CD4-positive, alpha-beta T cell treated with Interleukin-15 for 1 hour (primary cell): Measurements from ENCODE around the gene WHAMM.
"Not testable (repeated sequence)": the region's sequence is repeated elsewhere in the genome, so short reads cannot be mapped to it uniquely, and the experiment has no call there.

ENCODE experiments used
- DNase-seq: peaks from one replicate; pipeline ENCODE4 v3.0.0-alpha.2; 2020

The WHAMM gene, protein sequence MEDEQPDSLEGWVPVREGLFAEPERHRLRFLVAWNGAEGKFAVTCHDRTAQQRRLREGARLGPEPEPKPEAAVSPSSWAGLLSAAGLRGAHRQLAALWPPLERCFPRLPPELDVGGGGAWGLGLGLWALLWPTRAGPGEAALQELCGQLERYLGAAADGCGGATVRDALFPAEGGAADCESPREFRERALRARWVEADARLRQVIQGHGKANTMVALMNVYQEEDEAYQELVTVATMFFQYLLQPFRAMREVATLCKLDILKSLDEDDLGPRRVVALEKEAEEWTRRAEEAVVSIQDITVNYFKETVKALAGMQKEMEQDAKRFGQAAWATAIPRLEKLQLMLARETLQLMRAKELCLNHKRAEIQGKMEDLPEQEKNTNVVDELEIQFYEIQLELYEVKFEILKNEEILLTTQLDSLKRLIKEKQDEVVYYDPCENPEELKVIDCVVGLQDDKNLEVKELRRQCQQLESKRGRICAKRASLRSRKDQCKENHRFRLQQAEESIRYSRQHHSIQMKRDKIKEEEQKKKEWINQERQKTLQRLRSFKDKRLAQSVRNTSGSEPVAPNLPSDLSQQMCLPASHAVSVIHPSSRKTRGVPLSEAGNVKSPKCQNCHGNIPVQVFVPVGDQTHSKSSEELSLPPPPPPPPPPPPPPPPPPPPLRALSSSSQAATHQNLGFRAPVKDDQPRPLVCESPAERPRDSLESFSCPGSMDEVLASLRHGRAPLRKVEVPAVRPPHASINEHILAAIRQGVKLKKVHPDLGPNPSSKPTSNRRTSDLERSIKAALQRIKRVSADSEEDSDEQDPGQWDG

DNA sequence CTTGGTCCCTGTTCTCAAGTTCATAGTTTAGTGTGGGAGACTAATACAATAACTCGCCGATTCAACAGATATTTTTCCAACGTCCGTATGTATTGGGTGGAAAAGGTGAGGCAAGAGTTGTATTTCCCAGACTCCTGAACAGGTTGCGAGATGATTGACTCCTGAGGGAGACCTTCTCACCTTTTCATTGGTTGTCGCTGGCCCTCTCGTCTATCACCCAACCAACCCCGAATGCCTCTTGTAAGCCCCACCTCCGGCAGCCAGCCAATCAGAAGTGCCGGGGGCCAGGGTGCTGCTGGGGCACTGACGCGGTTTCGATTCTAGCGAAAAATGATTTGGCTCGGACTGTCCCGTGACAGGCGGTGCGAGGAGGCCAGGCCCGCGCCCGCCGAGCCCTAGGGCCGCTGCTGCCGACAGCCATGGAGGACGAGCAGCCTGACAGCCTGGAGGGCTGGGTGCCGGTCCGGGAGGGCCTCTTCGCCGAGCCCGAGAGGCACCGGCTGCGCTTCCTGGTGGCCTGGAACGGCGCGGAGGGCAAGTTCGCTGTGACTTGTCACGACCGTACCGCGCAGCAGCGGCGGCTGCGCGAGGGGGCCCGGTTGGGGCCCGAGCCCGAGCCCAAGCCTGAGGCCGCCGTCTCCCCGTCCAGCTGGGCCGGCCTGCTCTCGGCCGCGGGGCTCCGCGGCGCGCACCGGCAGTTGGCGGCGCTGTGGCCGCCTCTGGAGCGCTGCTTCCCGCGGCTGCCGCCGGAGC, at the start of gene WHAMM:
Gene WHAMM, plus strand, starts transcription at position 321 of the 753 bp plus-strand sequence. Its CDS starts 99 bp downstream, at position 420.
- peak; percentile 97 for DNase-seq

DNA sequence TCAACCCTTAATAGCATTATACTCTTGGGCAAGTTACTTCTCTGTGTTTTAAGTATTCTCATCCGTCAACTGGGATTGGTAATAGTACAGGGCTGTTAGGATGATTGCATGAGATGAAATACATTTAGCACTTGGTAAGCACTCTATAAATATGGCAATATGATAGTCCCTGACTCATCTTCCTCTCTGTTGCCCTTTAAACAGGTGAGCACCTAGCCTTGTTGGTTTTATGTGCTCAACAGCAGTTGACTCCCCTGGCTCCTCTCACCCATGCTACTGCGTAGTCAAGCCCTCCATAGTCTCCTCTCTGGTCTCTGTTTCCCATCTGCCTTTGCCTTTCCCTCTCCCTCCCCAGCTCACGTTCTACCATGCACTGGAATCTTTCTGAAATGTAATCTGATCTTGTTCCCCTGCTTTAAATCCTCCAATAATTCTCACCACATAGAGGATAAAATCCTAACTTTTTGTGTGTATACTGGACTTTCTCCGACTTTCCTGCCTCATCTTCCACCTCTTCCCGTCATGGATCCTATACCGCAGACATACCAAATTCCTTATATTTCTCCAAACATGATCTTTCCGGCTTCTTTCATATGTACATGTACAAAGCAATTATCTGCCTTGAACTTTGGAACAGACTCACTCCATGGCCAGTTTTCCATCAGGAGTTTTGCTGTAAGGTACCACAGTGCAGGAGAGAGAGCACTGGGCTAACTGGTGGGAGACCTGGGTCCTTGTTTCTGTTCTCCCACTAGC, 45.9 kb upstream of the WHAMM start:
- no peak for DNase-seq

DNA sequence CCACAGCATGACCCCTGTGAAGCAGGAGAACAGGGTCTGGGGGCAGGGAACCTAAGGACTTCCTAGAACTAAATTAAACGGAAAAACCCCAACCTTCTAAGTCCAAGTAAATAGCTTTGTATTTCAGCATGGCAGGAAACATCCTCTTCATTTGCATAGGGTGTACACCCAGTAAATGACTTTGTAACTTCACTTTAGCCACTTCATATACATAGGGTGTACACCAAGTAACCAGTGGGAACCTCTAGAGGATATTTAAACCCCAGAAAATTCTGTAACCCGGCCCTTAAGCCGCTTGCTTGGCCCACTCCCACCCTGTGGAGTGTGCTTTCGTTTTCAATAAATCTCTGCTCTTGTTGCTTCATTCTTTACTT, 45.3 kb upstream of the WHAMM start:
- no peak for DNase-seq

DNA sequence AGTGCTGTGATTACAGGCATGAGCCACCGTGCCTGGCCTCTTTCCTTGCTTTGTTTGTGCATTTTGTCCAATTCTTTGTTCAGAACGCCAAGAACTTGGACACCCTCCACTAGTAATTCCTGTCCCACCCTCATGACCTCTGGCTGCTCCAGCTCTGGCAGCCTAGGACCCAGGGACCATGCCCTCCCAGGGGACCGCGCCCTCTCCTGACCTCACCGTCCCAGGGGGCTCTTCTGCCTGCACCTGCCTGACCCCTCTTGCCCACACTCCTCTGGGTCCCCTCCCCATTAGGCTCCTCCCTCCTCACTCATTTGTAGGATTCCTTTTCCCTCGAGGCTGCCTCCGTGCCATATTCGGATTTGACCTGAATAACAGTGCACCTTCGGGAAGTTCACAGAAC, 44.7 kb upstream of the WHAMM start:
- no peak for DNase-seq

DNA sequence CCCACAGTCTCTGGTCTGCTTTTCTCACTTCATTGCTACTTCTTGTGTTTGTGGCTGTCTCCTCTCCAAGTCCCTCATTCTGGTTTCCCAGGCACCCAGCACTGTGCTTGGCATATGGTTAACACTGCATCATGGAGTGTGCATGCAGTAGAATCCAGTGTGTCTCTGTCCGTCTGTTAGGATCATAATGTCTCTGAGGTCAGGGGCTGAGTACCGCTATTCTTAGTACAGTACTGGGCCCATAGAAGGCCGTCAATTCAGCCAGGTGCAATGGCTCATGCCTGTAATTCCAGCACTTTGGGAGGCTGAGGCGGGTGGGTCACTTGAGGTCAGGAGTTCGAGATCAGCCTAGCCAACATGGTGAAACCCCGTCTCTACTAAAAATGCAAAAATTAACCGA, 43.2 kb upstream of the WHAMM start:
- not testable (repeated sequence) for DNase-seq

DNA sequence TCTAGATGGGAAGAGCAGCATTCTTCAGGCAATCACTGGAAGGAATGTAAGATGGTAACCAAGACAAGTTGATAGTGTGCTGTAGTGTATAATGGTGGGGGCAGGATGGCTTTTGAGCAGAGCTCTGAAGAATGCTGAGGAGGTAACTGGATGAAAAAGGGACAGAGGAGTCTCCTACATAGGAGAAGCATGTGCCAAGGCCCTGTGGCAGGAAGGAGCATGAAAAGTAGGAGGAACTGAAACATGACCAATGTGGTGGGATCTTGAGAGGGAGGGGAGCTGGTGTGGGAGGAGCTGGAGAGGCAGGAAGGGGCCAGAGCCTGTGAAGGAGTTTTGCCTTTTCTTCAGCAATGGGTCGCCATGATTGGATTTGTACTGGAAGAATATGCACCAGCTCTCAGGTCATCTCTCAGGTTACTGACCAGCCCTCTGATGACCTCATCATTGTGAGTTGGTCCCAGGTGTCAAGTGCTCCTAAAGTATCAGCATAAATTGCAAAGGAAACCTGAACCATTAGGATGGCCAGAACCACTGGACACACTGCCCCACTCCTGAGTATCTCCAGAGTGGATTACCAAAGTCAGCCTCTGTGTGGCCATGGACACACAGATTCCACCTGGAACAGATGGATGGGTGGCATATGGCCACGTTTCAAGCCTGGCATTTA, 42.1 kb upstream of the WHAMM start:
- DNase-seq, result no peak

DNA sequence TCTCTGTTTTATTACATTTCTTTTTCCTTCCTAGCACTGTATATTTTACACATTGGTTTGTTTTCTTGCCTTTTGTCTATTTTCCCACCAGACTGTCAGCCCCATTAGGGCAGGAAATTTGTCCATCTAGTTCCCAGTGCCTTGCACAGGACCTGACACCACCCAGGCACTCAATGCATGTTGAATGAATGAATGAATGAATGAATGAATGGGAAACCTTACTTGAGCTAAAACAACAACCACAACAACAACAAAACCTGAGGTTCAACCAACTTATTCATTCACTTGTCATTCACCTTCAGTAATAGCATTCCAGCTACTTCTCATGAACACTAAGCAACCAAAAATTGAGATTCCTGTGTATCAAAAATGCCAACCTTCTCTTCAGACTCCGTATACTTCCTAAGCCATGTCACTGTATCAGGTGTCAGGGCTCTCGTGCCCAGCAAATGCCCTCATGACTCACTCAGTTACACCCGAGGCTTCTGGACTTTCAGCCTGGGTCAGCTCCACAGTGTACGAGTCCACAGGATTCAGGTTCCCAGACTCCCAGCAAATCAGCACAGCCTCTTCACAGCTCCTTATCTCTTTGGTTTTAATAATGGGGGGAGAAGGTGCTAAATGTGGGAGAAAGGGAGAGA, 40.9 kb upstream of the WHAMM start:
- no peak for DNase-seq

DNA sequence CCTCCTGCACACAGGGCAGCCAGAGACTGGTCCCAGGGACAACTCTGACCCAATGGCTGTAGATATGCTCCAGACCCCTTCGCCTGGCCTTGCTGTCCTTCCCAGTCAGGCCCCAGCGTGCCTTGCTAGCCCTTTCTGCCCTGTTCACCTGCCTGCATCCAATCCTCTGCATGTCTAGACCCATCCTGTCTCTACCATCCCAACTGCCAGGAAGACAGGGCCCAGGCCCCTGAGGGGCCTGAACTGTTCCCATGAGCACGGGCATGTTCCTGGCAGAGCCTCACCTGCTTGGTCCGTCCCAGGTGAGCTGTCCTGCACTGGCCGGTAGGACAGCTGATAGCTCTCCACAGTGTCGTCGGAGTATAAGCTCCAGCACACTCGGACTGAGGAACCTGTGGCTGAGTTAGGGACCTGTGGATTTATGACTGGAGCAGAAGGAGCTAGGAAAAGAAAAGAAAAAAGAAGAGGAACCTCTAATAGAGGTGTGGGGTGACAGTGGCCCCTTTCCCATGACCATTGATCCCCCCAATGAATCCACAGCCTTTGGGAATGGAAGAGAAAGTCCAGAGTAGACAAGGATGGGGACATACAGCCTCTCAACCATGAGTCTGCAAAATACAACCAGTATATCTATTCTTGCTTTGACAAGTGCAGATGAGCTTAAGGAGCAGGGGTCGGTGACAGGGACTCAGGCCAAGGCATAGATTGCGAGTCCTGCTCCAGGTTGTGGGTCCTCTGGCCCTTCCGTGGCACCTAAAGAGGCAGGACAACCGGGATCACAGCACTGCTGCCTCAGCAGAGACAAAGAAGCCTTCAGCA, 37.4 kb upstream of the WHAMM start:
- DNase-seq, result no peak

DNA sequence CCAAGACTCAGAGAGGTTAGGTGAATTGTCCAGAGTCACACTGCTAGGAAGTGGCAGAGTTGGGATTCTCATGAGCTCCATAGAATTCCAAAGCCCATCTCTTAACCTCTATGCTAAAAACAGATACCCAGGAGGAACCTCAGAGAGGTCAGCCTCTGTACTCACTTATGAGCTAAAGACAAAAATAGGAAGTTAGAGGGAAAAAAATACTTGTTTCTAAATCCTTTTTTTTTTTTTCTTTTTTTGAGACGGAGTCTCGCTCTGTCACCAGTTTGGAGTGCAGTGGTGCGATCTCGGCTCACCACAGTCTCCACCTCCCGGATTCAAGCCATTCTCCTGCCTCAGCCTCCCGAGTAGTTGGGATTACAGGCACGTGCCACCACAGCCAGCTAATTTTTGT, 34.9 kb upstream of the WHAMM start:
- no peak for DNase-seq

DNA sequence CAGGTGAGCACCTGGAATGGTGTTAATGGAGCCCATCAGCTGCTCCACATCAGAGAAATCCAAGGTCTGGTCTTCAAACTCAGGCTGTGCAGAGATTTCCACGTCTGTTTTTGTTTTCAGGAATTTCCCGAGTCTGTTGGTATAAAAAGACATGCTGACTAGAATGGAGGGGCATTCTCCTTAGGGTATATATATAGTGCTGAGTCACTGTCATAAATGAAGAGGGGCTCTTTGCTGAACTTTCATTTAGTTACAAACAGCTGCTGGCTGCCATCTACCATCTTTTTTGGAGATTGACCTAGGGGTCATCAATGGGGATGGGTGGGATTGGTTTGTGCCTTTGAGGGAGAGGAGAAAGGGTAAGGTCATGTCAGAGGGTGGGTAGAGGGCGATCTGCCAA, 30.7 kb upstream of the WHAMM start:
- no peak for DNase-seq

DNA sequence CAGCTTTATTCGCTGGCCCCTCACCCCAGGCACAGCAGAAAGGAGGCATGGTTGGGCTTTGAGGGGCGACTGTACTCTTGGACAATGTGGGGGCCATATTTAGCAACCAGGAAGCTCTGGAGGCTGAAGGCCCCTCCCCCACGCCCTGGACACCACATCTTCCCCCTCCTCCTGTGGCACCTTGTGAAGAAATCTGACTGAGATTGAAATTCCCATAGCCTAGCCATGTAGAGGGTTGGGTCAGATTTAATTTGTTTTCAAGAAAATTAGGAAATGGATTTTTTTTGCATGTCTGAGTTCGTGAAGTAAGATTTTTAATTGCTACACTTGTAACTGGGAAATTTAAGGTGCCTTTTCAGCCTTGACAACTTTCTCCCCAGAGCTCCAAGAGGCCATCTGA, 28.1 kb upstream of the WHAMM start:
- no peak for DNase-seq

DNA sequence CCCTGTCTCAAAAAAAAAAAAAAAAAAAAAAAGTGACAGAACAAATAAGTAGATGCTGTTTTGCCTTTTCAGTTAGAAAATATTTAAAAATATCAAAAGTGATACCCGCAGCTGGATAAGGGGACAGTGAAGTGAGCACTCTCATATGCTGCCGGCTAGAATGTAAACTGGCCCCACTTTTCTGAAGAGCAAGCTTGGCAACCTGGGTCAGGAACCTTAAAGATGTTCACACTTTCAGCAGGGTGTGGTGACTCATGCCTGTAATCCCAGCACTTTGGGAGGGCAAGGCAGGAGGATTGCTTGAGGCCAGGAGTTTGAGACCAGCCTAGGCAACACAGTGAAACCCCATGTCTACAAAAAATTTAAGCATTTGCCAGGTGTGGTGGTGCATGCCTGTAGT, 20.9 kb upstream of the WHAMM start:
- no peak for DNase-seq

DNA sequence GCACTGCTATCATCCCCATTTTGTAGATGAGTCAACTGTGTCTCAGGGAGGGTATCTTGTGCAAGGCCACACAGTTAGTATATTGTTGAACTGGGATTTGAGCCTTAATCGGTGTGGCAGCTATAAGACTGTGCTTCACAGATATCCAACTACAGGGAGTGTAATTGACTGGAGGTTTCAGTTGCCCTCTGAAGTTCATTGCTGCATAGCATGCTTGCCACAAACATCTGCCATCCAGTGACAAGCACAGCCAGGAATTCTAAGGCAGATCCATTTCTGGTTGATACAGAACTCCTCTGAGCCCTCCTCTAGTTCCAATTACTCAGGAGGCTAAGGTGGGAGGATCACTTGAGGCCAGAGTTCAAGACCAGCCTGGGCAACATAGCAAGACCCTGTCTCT, 19.9 kb upstream of the WHAMM start:
- DNase-seq, result no peak

DNA sequence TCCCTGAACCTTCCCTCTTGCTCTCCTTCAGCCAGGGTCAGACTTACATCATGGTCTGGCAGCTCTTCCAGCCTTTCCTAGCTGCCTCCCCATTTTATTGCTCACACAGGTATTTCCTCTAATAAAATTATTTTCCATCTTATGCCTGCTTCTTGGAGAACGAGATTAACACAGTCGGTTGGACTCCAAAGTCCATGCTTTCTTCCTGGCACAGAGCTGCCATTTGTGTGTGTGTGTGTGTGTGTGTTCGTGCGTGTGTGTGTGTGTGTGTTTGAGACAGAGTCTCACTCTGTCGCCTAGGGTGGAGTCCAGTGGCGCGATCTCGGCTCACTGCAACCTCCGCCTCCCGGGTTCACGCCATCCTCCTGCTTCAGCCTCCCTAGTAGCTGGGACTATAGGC, 19.1 kb upstream of the WHAMM start:
- DNase-seq, result no peak

DNA sequence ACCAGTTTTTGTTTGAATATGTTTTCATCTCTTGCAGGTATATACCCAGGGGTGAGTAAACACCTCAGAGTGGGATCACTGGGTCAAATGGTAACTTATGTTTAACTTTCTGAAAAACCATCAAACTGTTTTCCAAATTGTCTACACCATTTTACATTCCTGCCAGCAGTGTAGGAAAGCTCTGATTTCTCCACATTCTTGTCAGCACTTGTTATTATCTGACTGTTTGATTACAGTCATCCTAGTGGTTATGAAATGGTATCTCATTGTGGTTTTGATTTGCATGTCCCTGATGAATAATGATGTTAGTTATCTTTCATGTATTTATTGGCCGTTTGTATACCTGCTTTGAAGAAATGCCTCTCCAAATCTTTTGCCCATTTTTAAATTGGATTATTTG, 17.4 kb upstream of the WHAMM start:
- no peak for DNase-seq

DNA sequence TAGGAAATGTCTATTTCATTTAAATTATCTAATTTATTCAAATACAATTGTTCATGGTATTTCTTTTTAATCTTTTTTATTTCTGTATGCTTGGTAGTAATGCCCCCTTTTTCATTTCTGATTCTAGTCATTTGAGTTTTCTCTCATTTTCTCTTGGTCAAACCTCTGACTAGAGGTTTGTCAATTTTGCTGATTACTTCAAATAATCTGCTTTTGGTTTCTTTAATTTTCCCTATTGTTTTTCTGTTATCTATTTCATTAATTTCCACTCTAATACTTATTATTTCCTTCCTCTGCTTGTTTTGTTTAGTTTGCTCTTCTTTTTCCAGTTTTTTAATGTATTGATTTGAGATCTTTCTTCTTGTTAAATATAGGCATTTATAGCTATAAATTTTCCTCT, 15.7 kb upstream of the WHAMM start:
- no peak for DNase-seq

DNA sequence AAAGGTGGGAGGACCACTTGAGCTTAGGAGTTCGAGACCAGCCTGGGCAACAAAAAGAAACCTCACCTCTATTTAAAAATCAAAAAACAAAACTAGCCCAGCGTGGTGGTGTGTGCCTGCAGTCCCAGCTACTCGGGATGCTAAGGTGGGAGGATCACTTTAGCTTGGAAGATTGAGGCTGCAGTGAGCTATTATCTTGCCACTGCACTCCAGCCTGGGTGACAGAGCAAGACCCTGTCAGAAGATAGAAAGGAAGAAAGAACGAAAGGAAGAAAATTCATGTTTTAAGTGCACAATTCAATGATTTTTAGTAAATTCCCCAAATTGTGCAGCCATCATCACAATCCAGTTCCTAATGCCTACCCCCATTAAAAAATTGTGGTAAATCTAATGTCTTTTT, 11.3 kb upstream of the WHAMM start:
- no peak for DNase-seq

DNA sequence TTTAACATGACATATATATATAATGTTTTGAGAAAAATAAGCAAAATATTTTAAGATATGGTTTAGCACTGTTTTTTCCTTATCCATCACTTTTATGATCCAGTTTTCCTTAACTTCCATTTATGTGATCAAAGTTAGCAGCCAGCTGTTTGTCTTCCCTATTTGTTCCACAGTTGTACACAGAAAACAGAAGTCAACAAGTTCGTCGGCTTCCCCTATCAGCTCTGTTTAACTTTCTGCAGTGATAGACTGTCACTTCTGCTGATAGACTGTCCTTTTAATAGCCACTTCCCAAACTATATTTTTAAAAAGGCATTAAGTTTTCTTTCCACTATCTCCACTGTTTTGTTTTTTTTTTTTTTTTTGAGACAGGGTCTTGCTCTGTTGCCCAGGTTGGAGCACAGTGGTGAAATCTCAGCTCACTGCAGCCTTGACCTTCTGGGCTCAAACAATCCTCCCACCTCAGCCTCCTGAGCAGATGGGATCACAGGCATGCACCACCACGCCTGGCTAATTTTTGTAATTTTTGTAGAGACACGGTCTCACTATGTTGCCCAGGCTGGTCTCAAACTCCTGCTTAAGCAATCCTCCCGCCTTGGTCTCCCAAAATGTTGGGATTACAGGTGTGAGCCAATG, 10.8 kb upstream of the WHAMM start:
- no peak for DNase-seq

DNA sequence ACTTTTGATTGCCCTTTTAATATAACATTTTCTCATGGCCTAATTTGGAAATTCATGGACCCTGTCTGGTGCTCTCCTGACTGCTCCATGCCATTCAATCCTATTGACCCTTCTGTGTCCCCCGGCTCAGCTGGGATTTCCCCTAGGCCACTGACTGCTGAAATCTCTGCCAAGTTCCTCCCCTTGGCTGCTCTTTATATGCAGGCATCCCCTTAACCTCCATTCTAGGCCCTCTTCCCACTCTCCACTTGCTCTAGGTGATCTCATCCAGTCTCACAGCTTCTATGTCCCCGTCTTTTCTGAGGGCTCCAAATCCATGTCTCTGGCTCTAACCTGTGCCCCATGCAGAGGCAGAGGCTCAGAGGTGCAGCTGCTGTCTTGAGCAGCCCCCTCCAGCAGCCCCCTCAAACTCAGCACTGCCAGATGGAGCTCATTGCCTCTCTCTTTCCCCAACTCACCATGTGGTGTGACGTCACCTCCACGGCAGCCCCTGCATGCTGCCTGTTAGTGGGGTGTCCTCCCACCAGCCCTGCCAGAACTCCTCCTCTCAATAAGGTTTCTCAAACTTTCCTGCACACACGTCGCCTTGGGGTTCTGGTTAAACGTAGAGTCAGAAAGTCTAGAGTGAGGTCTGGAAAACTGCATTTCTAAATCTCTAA, 10.1 kb upstream of the WHAMM start:
- no peak for DNase-seq

DNA sequence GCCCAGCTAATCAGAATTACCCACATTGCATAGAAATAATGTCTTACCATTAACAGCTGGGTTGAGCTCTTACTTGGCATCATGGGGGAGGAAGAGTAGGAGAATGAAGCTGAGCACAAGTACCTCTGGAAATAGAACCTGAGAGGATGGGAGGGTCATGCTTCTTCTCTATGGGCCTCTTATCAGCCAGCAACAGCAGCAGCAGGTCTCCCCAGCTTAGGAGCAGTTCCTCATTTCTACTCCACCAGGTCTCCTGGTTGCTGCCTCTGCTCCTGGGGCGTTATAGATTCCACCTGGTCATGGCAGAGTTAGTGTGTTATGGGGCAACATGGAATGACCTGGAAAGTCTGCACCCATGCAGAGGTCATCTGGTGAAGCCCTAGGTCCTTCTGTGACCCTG, 6.9 kb upstream of the WHAMM start:
- DNase-seq, result no peak
